NCI-H2107 (cell line): ENCODE data around the gene USP20.
"Not testable (repeated sequence)": the region's sequence is repeated elsewhere in the genome, so short reads cannot be mapped to it uniquely, and the experiment has no call there.

Experiments used
- DNase-seq: peaks from one replicate; lab custom pipeline; 2025; lab: John Stamatoyannopoulos, UW

Gene USP20

GRCh38 chr9:129890718-129891299 is 55.6 kb downstream of the USP20 start:
- not testable (repeated sequence) for DNase-seq

GRCh38 chr9:129891569-129891968 is 56.3 kb downstream of the USP20 start:
- no peak for DNase-seq

GRCh38 chr9:129894120-129894823 is 59.0 kb downstream of the USP20 start:
- no peak for DNase-seq

- DNase-seq: no peak
These were observed 60.4 kb downstream of the USP20 start for GRCh38 chr9:129895376-129896268.

GRCh38 chr9:129897263-129897662 is 62.0 kb downstream of the USP20 start:
- DNase-seq: no peak

- no peak for DNase-seq
These were observed 62.9 kb downstream of the USP20 start for GRCh38 chr9:129898185-129898584.

- DNase-seq: no peak
These were observed 64.4 kb downstream of the USP20 start for GRCh38 chr9:129899620-129900019.

GRCh38 chr9:129900263-129901027 is 65.2 kb downstream of the USP20 start:
- no peak for DNase-seq

- no peak for DNase-seq
These were observed 66.9 kb downstream of the USP20 start for GRCh38 chr9:129901993-129902739.

- no peak for DNase-seq
These were observed 67.5 kb downstream of the USP20 start for GRCh38 chr9:129902740-129903134.

GRCh38 chr9:129904734-129905133 is 69.5 kb downstream of the USP20 start:
- DNase-seq: no peak

GRCh38 chr9:129906298-129906697 is 71.0 kb downstream of the USP20 start:
- no peak for DNase-seq

GRCh38 chr9:129907201-129907600 is 71.9 kb downstream of the USP20 start:
- no peak for DNase-seq

- DNase-seq: no peak
These were observed 73.6 kb downstream of the USP20 start for GRCh38 chr9:129908906-129909305.

- no peak for DNase-seq
These were observed 74.6 kb downstream of the USP20 start for GRCh38 chr9:129909851-129910250.

- no peak for DNase-seq
These were observed 75.6 kb downstream of the USP20 start for GRCh38 chr9:129910628-129911567.

- DNase-seq: no peak
These were observed 78.8 kb downstream of the USP20 start for GRCh38 chr9:129914051-129914450.

GRCh38 chr9:129916707-129917106 is 81.4 kb downstream of the USP20 start:
- no peak for DNase-seq

- no peak for DNase-seq
These were observed 83.2 kb downstream of the USP20 start for GRCh38 chr9:129918296-129918950.

- no peak for DNase-seq
These were observed 84.0 kb downstream of the USP20 start for GRCh38 chr9:129919277-129919676.
